ENCODE data around the gene DRAXIN. TPM values are rescaled to one million over a fixed set of nuclear protein-coding genes. Genes with fewer than 3 reads are reported as not detected.

The DRAXIN gene
- total RNA-seq, 1 donor from 2014 or later: not detected

DNA sequence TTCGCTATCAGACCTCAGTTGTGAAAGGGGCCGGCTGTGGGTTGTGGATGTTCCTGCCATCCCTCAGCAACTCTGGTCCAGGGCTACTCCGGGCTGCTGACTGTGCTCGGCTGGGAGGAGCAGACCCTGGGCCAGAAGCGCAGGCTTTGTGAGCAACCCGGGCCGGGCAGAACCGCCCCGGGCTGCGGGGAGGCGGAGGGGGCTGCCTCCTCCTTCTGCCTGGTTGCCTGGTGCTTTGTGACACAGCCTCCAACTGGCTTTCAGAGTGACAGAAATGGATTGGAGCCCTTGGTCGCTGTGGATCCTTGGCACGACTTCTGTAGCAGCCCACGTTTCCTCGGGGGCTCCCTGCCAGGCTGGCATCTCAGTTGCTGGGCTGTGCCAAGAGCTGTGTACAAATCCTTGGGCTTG is 10.0 kb downstream of the DRAXIN start:
- Mint-ChIP-seq H3K27ac (no peak overlapping the region), H3K4me3 (no peak overlapping the region), H3K36me3 (ENCODE audit: low read depth) (no peaks in the 10 kb centered on the region), H3K9me3 (no peaks in the 10 kb centered on the region), H3K27me3 (peaks cover 13% of the 10 kb centered on the region), H3K4me1 (peaks cover 3% of the 10 kb centered on the region)
- DNase-seq: no peak
- intact Hi-C loops (cut with micrococcal nuclease): no loop called here

DNA sequence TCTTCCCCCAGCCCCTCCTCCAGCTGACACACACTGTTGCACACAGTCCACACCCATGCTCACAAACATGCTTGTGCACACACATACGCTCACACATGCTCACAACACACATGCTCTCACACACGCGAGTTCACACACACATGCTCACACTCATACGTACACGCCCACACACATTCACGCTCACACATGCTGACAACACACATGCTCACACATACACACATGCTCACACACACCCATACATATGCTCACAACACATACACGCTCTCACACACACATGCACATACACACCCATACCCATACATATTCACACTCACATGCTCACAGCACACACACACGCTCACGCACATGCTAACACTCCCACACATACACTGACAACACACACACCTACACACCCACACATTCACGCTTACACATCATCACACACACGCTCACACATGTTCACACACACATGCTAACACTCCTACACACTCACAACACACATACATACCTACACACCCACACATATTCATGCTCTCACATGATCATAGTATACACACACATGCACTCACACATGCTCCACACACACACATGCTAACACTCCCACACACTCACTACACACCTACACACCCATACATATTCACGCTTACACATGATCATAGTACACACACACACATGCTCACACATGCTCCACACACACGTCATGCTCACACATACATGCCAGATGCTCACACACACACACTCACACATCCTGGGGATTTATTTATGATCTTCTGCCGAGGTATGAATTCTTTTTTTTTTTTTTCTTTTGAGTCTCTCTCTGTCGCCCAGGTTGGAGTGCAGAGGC is 10.7 kb downstream of the DRAXIN start:
- Mint-ChIP-seq H3K4me3 (no peak overlapping the region), H3K27ac (no peak overlapping the region), H3K4me1 (peaks cover 3% of the 10 kb centered on the region), H3K27me3 (peaks cover 10% of the 10 kb centered on the region), H3K36me3 (ENCODE audit: low read depth) (no peaks in the 10 kb centered on the region), H3K9me3 (no peaks in the 10 kb centered on the region)
- no peak for DNase-seq
- intact Hi-C loops (cut with micrococcal nuclease): no loop called here

DNA sequence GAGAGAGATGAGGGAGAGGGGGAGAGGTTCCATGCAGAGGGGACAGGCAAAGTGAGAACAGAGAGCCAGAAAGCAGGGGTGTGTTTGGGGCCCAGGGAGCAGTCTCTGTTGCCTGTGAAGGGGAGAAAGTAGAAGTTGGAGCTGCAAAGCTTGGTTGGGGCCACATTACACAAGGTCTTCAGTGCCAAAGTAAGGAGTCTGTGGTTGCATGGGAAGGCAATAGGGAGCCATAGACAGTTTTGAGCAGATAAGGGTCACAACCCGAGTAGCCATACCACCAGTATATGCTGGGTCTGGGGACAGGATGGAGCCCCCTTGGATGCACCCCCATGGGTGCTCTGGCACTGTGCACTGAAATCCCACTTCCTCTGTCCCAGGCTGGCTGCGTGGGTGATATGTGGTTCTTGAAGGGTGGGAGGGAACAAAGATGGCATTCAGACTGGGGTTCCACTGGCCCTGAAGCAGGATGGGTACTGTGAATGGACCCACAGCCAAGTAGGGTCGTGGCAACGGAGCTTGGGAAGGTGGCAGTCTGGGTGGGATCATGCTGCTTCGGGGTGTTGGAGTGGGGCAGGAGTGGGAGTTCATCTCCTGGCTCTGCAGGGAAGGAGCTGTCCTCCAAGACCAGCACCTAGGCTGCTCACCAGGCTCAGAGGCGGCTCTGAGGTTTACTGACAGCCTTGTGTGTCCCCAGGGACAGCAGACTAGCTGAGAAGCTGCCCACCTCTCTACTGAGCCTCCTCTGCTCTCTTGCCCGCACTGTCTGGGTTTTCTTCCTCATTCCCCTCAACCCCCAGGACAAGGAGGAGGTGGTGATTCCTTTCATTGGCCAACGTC is 12.1 kb downstream of the DRAXIN start:
- Mint-ChIP-seq H3K4me1 (no peaks in the 10 kb centered on the region), H3K4me3 (no peak overlapping the region), H3K27ac (no peak overlapping the region), H3K36me3 (ENCODE audit: low read depth) (no peaks in the 10 kb centered on the region), H3K27me3 (peaks cover 10% of the 10 kb centered on the region), H3K9me3 (no peaks in the 10 kb centered on the region)
- intact Hi-C loops (cut with micrococcal nuclease): no loop called here
- no peak for DNase-seq

DNA sequence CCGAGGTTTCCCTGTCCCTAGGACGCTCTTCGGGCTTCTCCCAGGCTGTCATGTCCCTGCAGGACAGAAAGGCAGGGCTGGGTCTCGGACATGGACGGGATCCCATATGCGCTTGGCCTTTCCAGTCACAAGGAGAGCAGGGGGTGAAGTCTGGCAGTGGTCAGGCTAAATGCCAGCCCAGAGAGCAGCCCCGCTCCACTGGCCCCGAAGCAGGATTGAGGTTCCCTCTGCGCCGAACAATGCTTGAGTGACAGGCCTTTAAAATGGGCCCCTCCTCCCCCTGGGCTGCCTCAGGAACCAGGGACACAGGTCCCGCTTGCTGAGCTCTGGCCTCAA is 12.7 kb downstream of the DRAXIN start:
- no peak for DNase-seq
- Mint-ChIP-seq H3K4me1 (no peaks in the 10 kb centered on the region), H3K9me3 (no peaks in the 10 kb centered on the region), H3K27ac (no peak overlapping the region), H3K4me3 (no peak overlapping the region), H3K27me3 (peaks cover 8% of the 10 kb centered on the region), H3K36me3 (ENCODE audit: low read depth) (no peaks in the 10 kb centered on the region)
- intact Hi-C loops (cut with micrococcal nuclease): no loop called here

DNA sequence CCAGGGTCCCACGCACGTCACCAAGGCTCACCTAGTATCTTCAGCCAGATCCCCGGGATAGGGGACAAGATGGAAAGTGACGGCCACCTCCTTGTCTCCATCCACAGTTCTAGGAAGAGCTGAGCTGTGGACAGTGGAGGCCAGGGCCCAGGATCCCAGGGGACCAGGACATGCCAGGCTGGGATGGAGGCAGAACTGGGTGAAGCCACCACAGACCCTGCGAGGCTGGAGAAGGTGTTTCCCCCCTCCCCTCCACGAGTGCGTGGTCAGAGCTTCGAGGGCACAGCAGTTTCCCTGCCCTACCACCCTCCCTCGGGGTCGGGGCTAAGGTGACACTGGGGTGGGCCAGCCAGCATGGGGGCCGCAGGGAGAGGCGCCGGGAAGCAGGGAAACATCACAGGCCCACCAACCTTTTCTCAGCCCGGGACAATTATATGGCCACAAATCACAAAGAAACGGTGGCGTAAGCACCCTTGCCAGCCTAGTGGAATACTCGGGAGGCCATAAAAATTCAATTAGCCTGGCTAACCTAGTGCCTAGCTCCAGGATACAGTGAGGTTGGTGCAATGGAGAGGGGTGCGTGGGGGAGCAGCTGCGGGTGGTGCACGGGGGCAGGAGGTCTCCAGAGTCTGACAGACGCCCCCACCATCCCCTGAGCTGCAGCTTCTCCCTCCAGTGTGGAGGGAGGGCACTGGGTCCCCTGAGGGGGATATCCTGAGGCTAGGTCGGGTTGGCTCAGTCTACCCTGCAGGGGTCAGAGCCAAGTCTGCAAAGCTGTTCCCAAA is 13.4 kb downstream of the DRAXIN start:
- Mint-ChIP-seq H3K4me3 (no peak overlapping the region), H3K27me3 (peaks cover 7% of the 10 kb centered on the region), H3K4me1 (no peaks in the 10 kb centered on the region), H3K9me3 (no peaks in the 10 kb centered on the region), H3K36me3 (ENCODE audit: low read depth) (no peaks in the 10 kb centered on the region), H3K27ac (no peak overlapping the region)
- no peak for DNase-seq
- intact Hi-C loops (cut with micrococcal nuclease): no loop called here

DNA sequence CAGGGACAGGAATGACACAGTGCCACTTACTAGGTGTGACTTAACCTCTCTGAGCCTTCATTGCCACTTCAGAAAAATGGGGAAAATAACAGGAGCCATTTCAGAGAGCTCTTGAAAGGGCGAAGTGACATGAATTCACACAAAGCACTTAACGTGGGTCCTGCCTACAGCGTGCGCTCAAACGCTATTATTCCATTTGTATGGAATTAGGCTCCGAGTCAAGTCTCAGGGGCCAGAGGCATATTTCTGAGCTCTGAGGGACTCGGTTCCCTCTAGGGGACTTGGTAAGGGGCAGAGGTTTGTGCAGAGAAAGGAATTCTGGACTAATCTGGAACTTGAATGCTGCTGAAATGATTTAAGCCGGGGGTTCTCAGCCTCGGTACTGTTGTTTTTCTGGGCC is 14.1 kb downstream of the DRAXIN start:
- Mint-ChIP-seq H3K4me1 (no peaks in the 10 kb centered on the region), H3K4me3 (no peak overlapping the region), H3K27me3 (peaks cover 7% of the 10 kb centered on the region), H3K36me3 (ENCODE audit: low read depth) (no peaks in the 10 kb centered on the region), H3K27ac (no peak overlapping the region), H3K9me3 (no peaks in the 10 kb centered on the region)
- intact Hi-C loops (cut with micrococcal nuclease): no loop called here
- no peak for DNase-seq

DNA sequence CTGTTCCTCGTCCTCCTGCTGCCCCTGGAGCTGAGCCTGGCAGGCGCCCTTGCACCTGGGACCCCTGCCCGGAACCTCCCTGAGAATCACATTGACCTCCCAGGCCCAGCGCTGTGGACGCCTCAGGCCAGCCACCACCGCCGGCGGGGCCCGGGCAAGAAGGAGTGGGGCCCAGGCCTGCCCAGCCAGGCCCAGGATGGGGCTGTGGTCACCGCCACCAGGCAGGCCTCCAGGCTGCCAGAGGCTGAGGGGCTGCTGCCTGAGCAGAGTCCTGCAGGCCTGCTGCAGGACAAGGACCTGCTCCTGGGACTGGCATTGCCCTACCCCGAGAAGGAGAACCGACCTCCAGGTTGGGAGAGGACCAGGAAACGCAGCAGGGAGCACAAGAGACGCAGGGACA is 14.8 kb downstream of the DRAXIN start:
- no peak for DNase-seq
- intact Hi-C loops (cut with micrococcal nuclease): no loop called here
- Mint-ChIP-seq H3K9me3 (no peaks in the 10 kb centered on the region), H3K27me3 (peaks cover 6% of the 10 kb centered on the region), H3K4me3 (no peak overlapping the region), H3K36me3 (ENCODE audit: low read depth) (no peaks in the 10 kb centered on the region), H3K4me1 (no peaks in the 10 kb centered on the region), H3K27ac (no peak overlapping the region)

DNA sequence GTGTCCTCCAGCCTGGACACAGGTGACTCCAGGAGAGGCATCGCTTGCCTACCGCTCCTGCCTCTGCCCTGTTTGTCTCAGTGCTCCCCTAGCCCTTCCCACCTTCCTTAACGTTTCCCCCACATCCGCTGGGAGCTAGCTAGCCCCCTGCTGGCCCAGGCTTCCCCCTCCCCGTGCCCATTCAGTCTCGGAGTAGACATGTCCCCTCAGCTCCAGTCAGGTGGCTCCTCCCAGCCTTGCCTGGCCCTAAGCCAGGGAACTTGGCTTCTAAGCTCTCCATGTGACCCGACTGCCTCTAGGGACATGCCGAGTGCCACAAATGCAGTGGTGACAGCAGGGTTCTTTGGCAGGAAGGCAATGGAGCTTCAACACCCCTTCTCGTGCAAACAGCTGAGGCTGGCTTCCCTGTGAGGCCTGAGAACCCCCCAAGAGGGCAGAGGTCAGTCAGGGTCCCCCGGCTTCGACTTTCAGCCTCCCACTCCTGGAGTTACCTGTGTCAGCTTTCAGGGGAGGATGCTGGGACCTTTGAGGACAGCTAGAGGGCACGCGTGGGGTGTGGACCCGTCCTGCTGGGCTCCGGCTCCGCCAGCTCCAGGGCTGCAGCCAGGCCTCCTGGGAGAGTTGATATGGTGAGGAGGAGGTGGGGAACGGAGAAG is 16.2 kb downstream of the DRAXIN start:
- Mint-ChIP-seq H3K4me3 (no peak overlapping the region), H3K27ac (no peak overlapping the region), H3K27me3 (peaks cover 6% of the 10 kb centered on the region), H3K9me3 (no peaks in the 10 kb centered on the region), H3K4me1 (no peaks in the 10 kb centered on the region), H3K36me3 (ENCODE audit: low read depth) (no peaks in the 10 kb centered on the region)
- DNase-seq: no peak
- intact Hi-C loops (cut with micrococcal nuclease): no loop called here

DNA sequence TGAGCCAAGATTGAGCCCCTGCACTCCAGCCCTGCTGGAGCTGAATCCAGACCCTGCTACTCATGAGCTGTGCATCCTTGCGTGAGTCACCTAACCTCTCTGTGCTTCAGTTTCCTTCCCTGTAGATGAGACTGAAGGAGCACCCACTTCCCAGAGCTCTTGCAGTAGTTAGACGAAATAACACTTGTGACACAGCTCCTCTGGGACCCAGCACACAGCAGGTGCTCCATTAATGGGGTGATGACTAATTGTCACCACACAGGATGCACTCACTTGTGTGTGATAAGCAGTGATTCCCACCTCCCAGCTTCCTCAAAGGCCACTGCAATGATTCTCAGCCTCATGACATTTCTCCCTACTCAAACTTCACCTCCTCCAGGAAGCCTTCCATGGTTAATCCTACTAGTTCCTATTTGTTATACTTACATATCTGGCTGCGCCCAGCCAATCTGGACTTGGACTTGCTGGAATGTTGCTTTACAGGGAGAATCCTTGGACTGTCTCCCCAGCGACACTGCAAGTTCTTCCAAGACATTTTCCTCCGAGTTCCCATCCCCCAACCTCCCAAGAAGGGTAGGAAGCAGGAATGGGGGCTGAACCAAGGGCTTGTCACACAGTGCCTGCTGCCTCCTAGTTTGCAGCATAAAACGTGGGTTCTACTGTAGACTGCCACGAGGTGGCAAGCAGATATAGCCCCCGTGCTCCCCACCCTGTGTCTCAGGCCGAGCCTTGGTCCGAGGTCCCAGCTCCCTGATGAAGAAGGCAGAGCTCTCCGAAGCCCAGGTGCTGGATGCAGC is 17.2 kb downstream of the DRAXIN start:
- peaks cover 3% of the 10 kb centered on the region for H3K27me3 Mint-ChIP-seq
- no peak overlapping the region for H3K27ac Mint-ChIP-seq
- H3K4me3 Mint-ChIP-seq: no peak overlapping the region
- no peak for DNase-seq
- no peaks in the 10 kb centered on the region for H3K36me3 Mint-ChIP-seq (ENCODE audit: low read depth)
- intact Hi-C loops (cut with micrococcal nuclease): no loop called here
- no peaks in the 10 kb centered on the region for H3K4me1 Mint-ChIP-seq
- no peaks in the 10 kb centered on the region for H3K9me3 Mint-ChIP-seq

DNA sequence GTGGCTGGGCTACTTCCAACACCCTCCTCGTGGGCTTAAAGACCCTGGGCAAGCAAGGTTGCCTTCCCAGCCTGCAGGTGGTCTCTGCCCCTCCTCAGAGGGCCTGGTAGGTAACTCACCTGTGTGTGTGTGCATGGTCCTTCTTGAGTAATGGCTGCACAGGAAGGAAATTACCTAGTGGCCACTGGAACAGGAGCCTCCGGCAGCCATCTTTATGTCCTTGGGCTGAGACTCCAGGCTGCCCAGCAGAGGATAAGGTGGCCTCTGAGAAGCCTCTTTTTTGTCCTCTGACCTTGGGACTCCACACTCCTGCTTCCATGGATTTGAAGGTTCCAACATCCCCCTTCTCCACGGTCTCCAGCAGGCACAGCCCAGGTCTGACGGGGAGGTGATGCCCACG is 20.0 kb downstream of the DRAXIN start:
- H3K4me3 Mint-ChIP-seq: no peak overlapping the region
- DNase-seq: no peak
- peaks cover 3% of the 10 kb centered on the region for H3K27me3 Mint-ChIP-seq
- intact Hi-C loops (cut with micrococcal nuclease): loop anchor here (2.0 to 10.0 kb wide), 2 partner anchors 61 to 237 kb away; partner anchors contain the start of gene DISP3
- no peaks in the 10 kb centered on the region for H3K36me3 Mint-ChIP-seq (ENCODE audit: low read depth)
- no peaks in the 10 kb centered on the region for H3K4me1 Mint-ChIP-seq
- no peak overlapping the region for H3K27ac Mint-ChIP-seq
- no peaks in the 10 kb centered on the region for H3K9me3 Mint-ChIP-seq

DNA sequence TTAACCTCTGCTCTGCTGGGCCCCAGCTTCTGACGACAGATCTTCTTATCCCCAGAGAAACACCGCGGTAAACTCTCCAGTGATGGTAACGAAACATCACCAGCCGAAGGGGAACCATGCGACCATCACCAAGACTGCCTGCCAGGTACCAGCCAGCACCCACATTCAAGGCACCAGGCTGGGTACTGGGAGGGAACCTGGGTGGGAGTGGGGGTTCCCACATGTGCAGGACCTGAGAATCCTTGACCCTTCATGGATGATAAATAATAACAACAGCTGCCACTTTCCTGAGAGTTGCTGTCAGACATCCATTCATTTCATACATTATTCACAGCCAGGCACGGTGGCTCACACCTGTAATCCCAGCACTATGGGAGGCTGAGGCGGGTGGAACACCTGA is 20.8 kb downstream of the DRAXIN start:
- DNase-seq: no peak
- intact Hi-C loops (cut with micrococcal nuclease): loop anchor here (10.0 kb wide), 1 partner anchor 237 kb away; the partner anchor contains the start of gene DISP3
- no peaks in the 10 kb centered on the region for H3K36me3 Mint-ChIP-seq (ENCODE audit: low read depth)
- H3K9me3 Mint-ChIP-seq: no peaks in the 10 kb centered on the region
- H3K27me3 Mint-ChIP-seq: peaks cover 3% of the 10 kb centered on the region
- no peak overlapping the region for H3K4me3 Mint-ChIP-seq
- no peak overlapping the region for H3K27ac Mint-ChIP-seq
- no peaks in the 10 kb centered on the region for H3K4me1 Mint-ChIP-seq

DNA sequence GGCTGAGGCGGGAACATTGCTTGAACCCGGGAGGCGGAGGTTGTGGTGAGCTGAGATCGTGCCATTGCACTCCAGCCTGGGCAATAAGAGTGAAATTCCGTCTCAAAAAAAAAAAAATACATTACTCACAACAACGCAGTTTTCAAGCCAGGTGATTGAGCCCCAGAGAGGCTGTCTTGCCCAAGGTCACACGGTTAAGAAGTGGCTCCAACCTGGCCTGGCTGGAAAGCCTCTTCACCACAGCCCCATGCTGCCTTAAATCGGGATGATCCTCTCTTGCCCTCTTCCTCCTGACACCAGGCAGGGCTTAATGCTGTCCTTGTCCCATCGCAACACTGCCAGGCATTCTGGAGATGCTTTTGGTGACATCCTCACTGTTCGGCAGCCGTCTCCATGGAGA is 21.6 kb downstream of the DRAXIN start:
- H3K4me3 Mint-ChIP-seq: no peak overlapping the region
- H3K4me1 Mint-ChIP-seq: no peaks in the 10 kb centered on the region
- no peak for DNase-seq
- H3K27ac Mint-ChIP-seq: no peak overlapping the region
- intact Hi-C loops (cut with micrococcal nuclease): loop anchor here (10.0 kb wide), 1 partner anchor 238 kb away; the partner anchor contains the start of gene DISP3
- H3K9me3 Mint-ChIP-seq: no peaks in the 10 kb centered on the region
- no peaks in the 10 kb centered on the region for H3K36me3 Mint-ChIP-seq (ENCODE audit: low read depth)
- peaks cover 3% of the 10 kb centered on the region for H3K27me3 Mint-ChIP-seq

Data from activated CD4-positive, alpha-beta T cell treated with anti-CD3 and anti-CD28 coated beads, Interleukin-2, amount 10 ng/mL, durations not matched to agents 24 days and 14 days (primary cell).